Fibroblast of lung (primary cell): ENCODE measurements around the gene ABLIM2.

Experiments used
- EZH2 ChIP-seq: IDR thresholded peaks from 2 replicates; pipeline ENCODE4 v1.5.1; 2012; ENCODE audit warnings: low read length, control low read depth, mild to moderate bottlenecking; ENCODE audit errors: missing control alignments
- TF ChIP-seq, protein P1 (sequence below), 2 donors: IDR thresholded peaks in 1 of 2; conservative IDR thresholded peaks in 1 of 2; 1 replicate in 1 of 2; 2 replicates in 1 of 2; pipeline ENCODE4 v1.5.1; 2011 to 2012; ENCODE audit warnings: low read length in 2 of 2, control low read depth in 1 of 2, inconsistent platforms in 1 of 2, low read depth in 1 of 2, mild to moderate bottlenecking in 1 of 2

DNA sequence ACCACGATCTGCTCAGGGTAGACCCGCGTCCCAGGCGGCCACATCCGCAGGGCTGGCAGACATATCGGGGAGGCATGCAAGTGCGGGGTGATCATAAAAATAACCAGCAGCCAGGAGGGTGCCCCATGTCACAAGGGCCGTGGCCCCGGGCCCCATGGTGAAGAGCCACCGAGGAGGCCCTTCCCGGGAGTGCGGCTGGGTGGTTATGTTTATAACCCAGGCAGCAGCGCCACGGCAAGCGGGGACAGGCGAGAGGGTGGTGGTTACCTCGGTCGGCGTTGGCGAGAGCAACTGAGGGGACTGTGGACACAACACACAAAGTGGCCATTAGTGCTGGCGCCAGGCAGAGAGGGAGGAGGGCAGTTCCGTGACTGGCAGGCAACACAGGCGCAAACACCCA is 126.2 kb downstream of the ABLIM2 start:
- TF ChIP-seq, protein P1, sequence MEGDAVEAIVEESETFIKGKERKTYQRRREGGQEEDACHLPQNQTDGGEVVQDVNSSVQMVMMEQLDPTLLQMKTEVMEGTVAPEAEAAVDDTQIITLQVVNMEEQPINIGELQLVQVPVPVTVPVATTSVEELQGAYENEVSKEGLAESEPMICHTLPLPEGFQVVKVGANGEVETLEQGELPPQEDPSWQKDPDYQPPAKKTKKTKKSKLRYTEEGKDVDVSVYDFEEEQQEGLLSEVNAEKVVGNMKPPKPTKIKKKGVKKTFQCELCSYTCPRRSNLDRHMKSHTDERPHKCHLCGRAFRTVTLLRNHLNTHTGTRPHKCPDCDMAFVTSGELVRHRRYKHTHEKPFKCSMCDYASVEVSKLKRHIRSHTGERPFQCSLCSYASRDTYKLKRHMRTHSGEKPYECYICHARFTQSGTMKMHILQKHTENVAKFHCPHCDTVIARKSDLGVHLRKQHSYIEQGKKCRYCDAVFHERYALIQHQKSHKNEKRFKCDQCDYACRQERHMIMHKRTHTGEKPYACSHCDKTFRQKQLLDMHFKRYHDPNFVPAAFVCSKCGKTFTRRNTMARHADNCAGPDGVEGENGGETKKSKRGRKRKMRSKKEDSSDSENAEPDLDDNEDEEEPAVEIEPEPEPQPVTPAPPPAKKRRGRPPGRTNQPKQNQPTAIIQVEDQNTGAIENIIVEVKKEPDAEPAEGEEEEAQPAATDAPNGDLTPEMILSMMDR (conservative IDR thresholded peaks at IDR 0.05 in 1 of 2, IDR thresholded peaks at IDR 0.05 in 1 of 2; ENCODE audit: low read depth in 1 of 2, low read length in 2 of 2) = no peak
- TF ChIP-seq EZH2 = no peak
